Stimulated activated CD8-positive, alpha-beta memory T cell treated with anti-CD3 and anti-CD28 coated beads, Interleukin-7, amount 100 ng/mL, for 48 hours (primary cell): ENCODE results near the gene EPB41L2.

Experiments
- DNase-seq, 2 donors: peaks; one replicate each; pipeline ENCODE4 v3.0.0-alpha.2; 2020; ENCODE audit warnings: low read depth in 1 of 2; ENCODE audit errors: extremely low read depth in 1 of 2

Gene EPB41L2

GRCh38 chr6:130847001-130847910 lies 215.8 kb downstream of the EPB41L2 start:
- no peak for DNase-seq

- DNase-seq = no peak
These were observed 216.5 kb downstream of the EPB41L2 start for GRCh38 chr6:130846501-130846900.

- no peak for DNase-seq
These were observed 219.3 kb downstream of the EPB41L2 start for GRCh38 chr6:130843575-130844320.

- DNase-seq = no peak
These were observed 221.8 kb downstream of the EPB41L2 start for GRCh38 chr6:130841128-130841728.

- DNase-seq = no peak
These were observed 223.0 kb downstream of the EPB41L2 start for GRCh38 chr6:130840050-130840449.

- no peak for DNase-seq
These were observed 223.7 kb downstream of the EPB41L2 start for GRCh38 chr6:130839379-130839778.

- no peak for DNase-seq
These were observed 224.1 kb downstream of the EPB41L2 start for GRCh38 chr6:130838951-130839350.

GRCh38 chr6:130838250-130838860 lies 224.7 kb downstream of the EPB41L2 start:
- DNase-seq = no peak

GRCh38 chr6:130837067-130837466 lies 226.0 kb downstream of the EPB41L2 start:
- no peak for DNase-seq

- no peak for DNase-seq
These were observed 226.9 kb downstream of the EPB41L2 start for GRCh38 chr6:130836055-130836640.

GRCh38 chr6:130834482-130835251 lies 228.4 kb downstream of the EPB41L2 start:
- no peak for DNase-seq

- no peak for DNase-seq
These were observed 229.5 kb downstream of the EPB41L2 start for GRCh38 chr6:130833569-130833968.

GRCh38 chr6:130831607-130832006 lies 231.4 kb downstream of the EPB41L2 start:
- DNase-seq = no peak

- DNase-seq = no peak
These were observed 233.6 kb downstream of the EPB41L2 start for GRCh38 chr6:130829333-130829910.

GRCh38 chr6:130827247-130828149 lies 235.5 kb downstream of the EPB41L2 start, which contains the start of gene SMLR1:
Gene SMLR1 (plus strand): TSS chr6:130827406. CDS start chr6:130827414, 8 bp downstream.
- DNase-seq = no peak

GRCh38 chr6:130826442-130827246 lies 236.4 kb downstream of the EPB41L2 start:
- DNase-seq = no peak

GRCh38 chr6:130825772-130826441 lies 237.1 kb downstream of the EPB41L2 start:
- no peak for DNase-seq
